Upper lobe of right lung (tissue), 1 donor: ENCODE measurements around the gene LSM4. TPM values are rescaled to one million over a fixed set of nuclear protein-coding genes. Genes with fewer than 3 reads are reported as not detected.

Experiments
- ATAC-seq: fragments of 200-7000 bp; cut with Tn5 transposase; one replicate; pipeline ENCODE4 v1.9.1; 2020; ENCODE audit warnings: mild to moderate bottlenecking, moderate library complexity
- DNase-seq: peaks from one replicate; pipeline ENCODE4 v3.0.0-alpha.2; 2020
- H3K27ac ChIP-seq: fragments of 200-600 bp; one replicate; pipeline ENCODE4 v1.8.0; 2022
- H3K27me3 ChIP-seq: fragments of 200-600 bp; one replicate; pipeline ENCODE4 v1.8.0; 2022; ENCODE audit warnings: mild to moderate bottlenecking
- H3K36me3 ChIP-seq: fragments of 200-600 bp; one replicate; pipeline ENCODE4 v1.8.0; 2022
- H3K4me1 ChIP-seq: fragments of 200-600 bp; one replicate; pipeline ENCODE4 v1.8.0; 2022
- H3K4me3 ChIP-seq: fragments of 200-600 bp; one replicate; pipeline ENCODE4 v1.8.0; 2022; ENCODE audit warnings: mild to moderate bottlenecking
- H3K9me3 ChIP-seq: fragments of 200-600 bp; one replicate; pipeline ENCODE4 v1.8.0; 2022
- CTCF ChIP-seq: fragments of 200-600 bp; IDR thresholded peaks from one replicate; pipeline ENCODE4 v1.8.0; 2022; ENCODE audit warnings: antibody characterized with exemption
- intact Hi-C: fragments of 100-400 bp; cut with DNase I; formaldehyde crosslinking; loops from one replicate; pipeline ENCODE4 v1.11.0; 2022
- total RNA-seq: library from RNA; stranded (reverse); fragmentation: NEBNext Ultra II Directional; extraction: Animal tissue kit (Norgen Biotek cat#: 25700); gene quantifications from one replicate; pipeline ENCODE4 v1.2.1, GENCODE V29; 2021
- donor health status: DM: no; HTN: yes; CAD: no; lungs with severe emphysema.

Gene LSM4
- total RNA-seq, 1 donor from 2014 or later, result 76.9 TPM

- peak overlapping the region; percentile 97 for H3K27ac ChIP-seq
- H3K36me3 ChIP-seq, result peaks cover 25% of the 10 kb centered on the region
- peaks cover 38% of the 10 kb centered on the region for H3K4me1 ChIP-seq
Observed at GRCh38 chr19:18308051-18308947, 14.6 kb downstream of the LSM4 start.

GRCh38 chr19:18307271-18307681, 15.6 kb downstream of the LSM4 start:
- H3K9me3 ChIP-seq, result no peaks in the 10 kb centered on the region
- H3K36me3 ChIP-seq, result peaks cover 18% of the 10 kb centered on the region
- H3K4me1 ChIP-seq, result peaks cover 46% of the 10 kb centered on the region
- no peak for TF ChIP-seq CTCF
- H3K27ac ChIP-seq, result peak overlapping the region; percentile 97
- no peaks in the 10 kb centered on the region for H3K27me3 ChIP-seq
- H3K4me3 ChIP-seq, result no peak overlapping the region
- ATAC-seq, result no peak
- no peak for DNase-seq
- intact Hi-C loops, result no loop called here

More at GRCh38 chr19:18308051-18308947, 14.6 kb downstream of the LSM4 start:
- intact Hi-C loops, result no loop called here
- Histone ChIP-seq H3K4me3 (no peak overlapping the region), H3K27me3 (no peaks in the 10 kb centered on the region), H3K9me3 (no peaks in the 10 kb centered on the region)
- no peak for TF ChIP-seq CTCF
- ATAC-seq, result no peak
- no peak for DNase-seq

GRCh38 chr19:18306888-18307260, 16.0 kb downstream of the LSM4 start:
- Histone ChIP-seq H3K27me3 (no peaks in the 10 kb centered on the region), H3K4me3 (no peak overlapping the region), H3K36me3 (peaks cover 15% of the 10 kb centered on the region), H3K27ac (peak overlapping the region; percentile 97), H3K9me3 (no peaks in the 10 kb centered on the region), H3K4me1 (peaks cover 46% of the 10 kb centered on the region)
- DNase-seq, result no peak
- TF ChIP-seq CTCF, result no peak
- intact Hi-C loops, result no loop called here
- no peak for ATAC-seq

- Histone ChIP-seq H3K27ac (peak overlapping the region; percentile 97), H3K4me1 (peaks cover 49% of the 10 kb centered on the region)
Observed at GRCh38 chr19:18306209-18306887, 16.5 kb downstream of the LSM4 start.

More at GRCh38 chr19:18306209-18306887, 16.5 kb downstream of the LSM4 start:
- Histone ChIP-seq H3K27me3 (no peaks in the 10 kb centered on the region), H3K9me3 (no peaks in the 10 kb centered on the region), H3K36me3 (peaks cover 15% of the 10 kb centered on the region), H3K4me3 (no peak overlapping the region)
- TF ChIP-seq CTCF, result no peak
- ATAC-seq, result no peak
- intact Hi-C loops, result no loop called here
- DNase-seq, result no peak
